Hepatocyte (in vitro differentiated cells): ENCODE data around the gene NELL2. TPM values are rescaled to one million over a fixed set of nuclear protein-coding genes. Genes with fewer than 3 reads are reported as not detected.
"Not testable (repeated sequence)": the region's sequence is repeated elsewhere in the genome, so short reads cannot be mapped to it uniquely, and the experiment has no call there.

Experiments
- DNase-seq: peaks from one replicate; pipeline ENCODE4 v3.0.0-alpha.2; 2016; ENCODE audit warnings: low spot score
- H2AFZ ChIP-seq: fragments of 200-600 bp; sonication (generic); 2 replicates; pipeline ENCODE4 v1.6.0; 2016; ENCODE audit warnings: antibody characterized with exemption, mild to moderate bottlenecking
- H3K27ac ChIP-seq: fragments of 200-600 bp; sonication (generic); 2 replicates; pipeline ENCODE4 v1.5.1; 2016; ENCODE audit warnings: mild to moderate bottlenecking
- H3K27me3 ChIP-seq: fragments of 200-600 bp; sonication (generic); 2 replicates; pipeline ENCODE4 v1.6.1; 2016
- H3K36me3 ChIP-seq: fragments of 200-600 bp; sonication (generic); replicated peaks from 2 replicates; pipeline ENCODE4 v1.5.1; 2016; ENCODE audit warnings: low read depth; ENCODE audit not compliant: insufficient read depth
- H3K4me1 ChIP-seq: fragments of 200-600 bp; sonication (generic); 2 replicates; pipeline ENCODE4 v1.5.1; 2016; ENCODE audit warnings: mild to moderate bottlenecking, moderate library complexity; ENCODE audit not compliant: insufficient read depth
- H3K4me2 ChIP-seq: fragments of 200-600 bp; sonication (generic); 2 replicates; pipeline ENCODE4 v1.6.0; 2016
- H3K4me3 ChIP-seq: fragments of 200-600 bp; sonication (generic); 2 replicates; pipeline ENCODE4 v1.5.1; 2016; ENCODE audit warnings: mild to moderate bottlenecking
- H3K79me2 ChIP-seq: fragments of 200-600 bp; sonication (generic); 2 replicates; pipeline ENCODE4 v1.6.0; 2017; ENCODE audit warnings: mild to moderate bottlenecking
- H3K9me2 ChIP-seq: fragments of 200-600 bp; sonication (generic); replicated peaks from 2 replicates; pipeline ENCODE4 v1.6.0; 2017; ENCODE audit warnings: mild to moderate bottlenecking; ENCODE audit not compliant: insufficient read depth
- H3K9me3 ChIP-seq: fragments of 200-600 bp; sonication (generic); 2 replicates; pipeline ENCODE4 v1.5.1; 2016; ENCODE audit warnings: low read depth, mild to moderate bottlenecking
- H4K20me1 ChIP-seq: fragments of 200-600 bp; sonication (generic); 2 replicates; pipeline ENCODE4 v1.6.0; 2016; ENCODE audit warnings: mild to moderate bottlenecking; ENCODE audit not compliant: insufficient read depth, poor library complexity, severe bottlenecking
- CTCF ChIP-seq: fragments of 200-600 bp; sonication (generic); IDR thresholded peaks from 2 replicates; pipeline ENCODE4 v1.5.1; 2016; ENCODE audit warnings: antibody characterized with exemption, mild to moderate bottlenecking; ENCODE audit not compliant: poor library complexity
- EZH2 ChIP-seq: fragments of 200-600 bp; sonication (generic); IDR thresholded peaks from 2 replicates; pipeline ENCODE4 v1.6.1; 2016; ENCODE audit warnings: antibody characterized with exemption, mild to moderate bottlenecking, borderline replicate concordance
- EZH2phosphoT487 ChIP-seq: fragments of 200-600 bp; sonication (generic); IDR thresholded peaks from one replicate; pipeline ENCODE4 v1.6.1; 2018; ENCODE audit warnings: antibody characterized with exemption, mild to moderate bottlenecking, low read depth, moderate library complexity; ENCODE audit not compliant: unreplicated experiment, severe bottlenecking
- WGBS: methylation state at CpG from one replicate; pipeline ENCODE4 v1.1.6; 2016; ENCODE audit warnings: low lambda C conversion rate; ENCODE audit errors: missing lambda C conversion rate; 5-methylcytosine and 5-hydroxymethylcytosine counted together
- polyA plus RNA-seq: library from polyadenylated mRNA; unstranded; fragments of >200 nt; fragmentation: Nextera tagmentation; extraction: Ambion mirVana; gene quantifications from 2 replicates; pipeline ENCODE4 v1.2.1, GENCODE V29; 2016
- total RNA-seq: library from RNA; depleted of rRNA; stranded (reverse); fragments of >200 nt; gene quantifications from 2 replicates; pipeline ENCODE4 v1.2.3, GENCODE V29; 2014

Gene NELL2
- total and polyA plus RNA-seq, 2 experiments from 2014 or later, result 7.4 to 31.3 TPM

- no peaks in the 10 kb centered on the region for H3K9me3 ChIP-seq
- no peaks in the 10 kb centered on the region for H3K9me2 ChIP-seq
- H3K4me1 ChIP-seq, result no peaks in the 10 kb centered on the region
- H3K36me3 ChIP-seq, result no peaks in the 10 kb centered on the region
- no peak for DNase-seq
- H3K4me2 ChIP-seq, result no peak overlapping the region
- TF ChIP-seq EZH2 (no peak), EZH2phosphoT487 (no peak), CTCF (no peak)
- H2AFZ ChIP-seq, result no peak overlapping the region
- no peak overlapping the region for H3K4me3 ChIP-seq
- peaks cover 3% of the 10 kb centered on the region for H3K27me3 ChIP-seq
- no peak overlapping the region for H3K27ac ChIP-seq
- no peaks in the 10 kb centered on the region for H4K20me1 ChIP-seq
- H3K79me2 ChIP-seq, result no peaks in the 10 kb centered on the region
- 89% methylated on average over 1 of the region's 1 CpG for WGBS
Observed at GRCh38 chr12:44759289-44759688, 116.8 kb downstream of the NELL2 start.

GRCh38 chr12:44750468-44750867 lies 125.6 kb downstream of the NELL2 start:
- Histone ChIP-seq H3K27me3 (peaks cover under 1% of the 10 kb centered on the region), H4K20me1 (no peaks in the 10 kb centered on the region), H3K4me1 (no peaks in the 10 kb centered on the region), H3K36me3 (no peaks in the 10 kb centered on the region), H3K4me3 (no peak overlapping the region), H3K9me3 (no peaks in the 10 kb centered on the region), H3K27ac (no peak overlapping the region), H3K79me2 (no peaks in the 10 kb centered on the region), H3K9me2 (no peaks in the 10 kb centered on the region), H3K4me2 (no peak overlapping the region), H2AFZ (no peak overlapping the region)
- TF ChIP-seq EZH2phosphoT487, result no peak
- TF ChIP-seq CTCF, result no peak
- no peak for TF ChIP-seq EZH2
- 89% methylated on average over 3 of the region's 3 CpGs for WGBS
- DNase-seq, result no peak

GRCh38 chr12:44749566-44749965 lies 126.5 kb downstream of the NELL2 start:
- H3K9me2 ChIP-seq, result no peaks in the 10 kb centered on the region
- H2AFZ ChIP-seq, result no peak overlapping the region
- no peak overlapping the region for H3K4me2 ChIP-seq
- H3K9me3 ChIP-seq, result no peaks in the 10 kb centered on the region
- H3K27me3 ChIP-seq, result no peaks in the 10 kb centered on the region
- 85% methylated on average over 6 of the region's 6 CpGs for WGBS
- no peaks in the 10 kb centered on the region for H3K4me1 ChIP-seq
- H3K4me3 ChIP-seq, result no peak overlapping the region
- no peak for DNase-seq
- no peak for TF ChIP-seq CTCF
- H4K20me1 ChIP-seq, result no peaks in the 10 kb centered on the region
- no peaks in the 10 kb centered on the region for H3K36me3 ChIP-seq
- no peaks in the 10 kb centered on the region for H3K79me2 ChIP-seq
- no peak overlapping the region for H3K27ac ChIP-seq

- no peak for DNase-seq
- Histone ChIP-seq H3K9me3 (no peaks in the 10 kb centered on the region), H3K4me2 (no peak overlapping the region), H3K27ac (no peak overlapping the region), H4K20me1 (no peaks in the 10 kb centered on the region), H3K79me2 (no peaks in the 10 kb centered on the region), H3K4me3 (no peak overlapping the region), H3K4me1 (no peaks in the 10 kb centered on the region), H3K27me3 (no peaks in the 10 kb centered on the region), H3K36me3 (no peaks in the 10 kb centered on the region), H3K9me2 (no peaks in the 10 kb centered on the region), H2AFZ (no peak overlapping the region)
- no peak for TF ChIP-seq EZH2phosphoT487
- TF ChIP-seq CTCF, result no peak
- TF ChIP-seq EZH2, result no peak
- WGBS, result 74% methylated on average over 3 of the region's 3 CpGs
Observed at GRCh38 chr12:44748950-44749468, 127.1 kb downstream of the NELL2 start.

GRCh38 chr12:44741292-44741980 lies 134.7 kb downstream of the NELL2 start:
- H3K9me2 ChIP-seq, H3K9me3 ChIP-seq, H2AFZ ChIP-seq, H3K4me1 ChIP-seq, H3K36me3 ChIP-seq, H3K79me2 ChIP-seq, H3K4me2 ChIP-seq, H4K20me1 ChIP-seq, H3K4me3 ChIP-seq, H3K27me3 ChIP-seq, DNase-seq, H3K27ac ChIP-seq: not testable (repeated sequence)
- 95% methylated on average over 17 of the region's 17 CpGs for WGBS
